Forelimb muscle (tissue), 1 donor: Measurements from ENCODE around the gene SSBP4. TPM values are rescaled to one million over a fixed set of nuclear protein-coding genes. Genes with fewer than 3 reads are reported as not detected.
"Not testable (repeated sequence)": the region's sequence is repeated elsewhere in the genome, so short reads cannot be mapped to it uniquely, and the experiment has no call there.

Experiments used
- DNase-seq: peaks from one replicate; pipeline ENCODE4 v3.0.0-alpha.2; 2013; ENCODE audit warnings: low read depth
- polyA plus RNA-seq: library from polyadenylated mRNA; unstranded; fragments of 120-200 nt; gene quantifications from one replicate; pipeline ENCODE4 v1.2.1, GENCODE V29; 2013; ENCODE audit not compliant: insufficient read length

The SSBP4 gene
- polyA plus RNA-seq, 1 donor = 94.6 TPM

DNA sequence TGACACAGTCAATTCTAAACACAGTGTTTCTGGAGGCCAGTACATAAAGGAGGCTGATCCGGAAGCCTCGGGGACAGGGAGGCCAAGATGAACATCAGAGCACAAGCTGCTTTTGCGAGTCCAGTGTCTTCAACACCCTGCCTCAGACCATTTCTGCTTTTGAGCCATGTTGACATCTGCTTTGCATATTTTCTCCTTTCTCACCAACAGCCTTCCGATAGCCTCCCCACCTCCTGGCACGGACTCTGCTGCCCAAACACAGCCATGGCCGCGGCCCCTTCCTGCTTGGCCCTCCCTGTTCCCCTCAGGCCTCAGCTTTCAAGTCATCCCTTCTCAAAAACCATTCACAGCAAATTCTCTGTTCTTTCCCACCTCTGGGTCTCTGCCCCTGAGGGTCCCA lies 25.4 kb upstream of the SSBP4 start:
- no peak for DNase-seq

DNA sequence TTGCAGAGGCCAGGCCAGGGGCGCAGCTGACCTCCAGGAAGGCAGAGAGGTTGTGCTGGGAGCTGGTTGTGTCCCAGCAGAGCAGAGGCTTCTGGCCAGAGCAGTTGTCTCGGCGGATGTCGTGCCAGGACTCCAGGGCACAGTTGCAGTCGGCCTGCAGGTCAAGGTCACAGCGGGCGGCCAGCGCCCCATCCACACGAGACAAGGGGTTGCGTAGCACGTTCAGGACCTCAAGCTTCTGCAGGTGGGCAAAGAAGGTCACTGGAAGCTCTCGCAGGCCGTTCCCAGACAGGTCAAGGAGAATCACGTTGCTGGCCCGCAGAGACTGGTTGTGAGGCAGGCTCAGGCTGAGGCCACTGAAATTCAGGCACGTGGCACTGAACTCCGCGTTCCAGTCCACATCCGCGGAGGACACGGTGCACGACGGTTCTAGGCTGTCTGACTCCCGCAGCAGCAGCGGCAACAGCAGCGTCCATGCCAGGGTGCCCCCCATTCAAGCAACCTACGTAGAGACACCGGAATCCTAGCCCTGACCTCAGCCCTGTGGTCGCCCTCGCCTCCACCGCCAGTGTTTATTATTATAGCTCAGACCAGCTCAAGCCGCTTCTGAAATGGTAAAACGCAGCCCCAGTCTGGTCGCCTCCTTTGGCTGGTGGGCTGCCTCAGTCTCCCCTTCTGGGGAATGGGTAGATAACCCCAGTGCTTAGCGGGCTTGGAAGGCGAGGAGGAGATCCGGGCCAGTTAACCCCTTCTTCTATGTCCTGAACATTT lies 22.5 kb upstream of the SSBP4 start:
- no peak for DNase-seq

DNA sequence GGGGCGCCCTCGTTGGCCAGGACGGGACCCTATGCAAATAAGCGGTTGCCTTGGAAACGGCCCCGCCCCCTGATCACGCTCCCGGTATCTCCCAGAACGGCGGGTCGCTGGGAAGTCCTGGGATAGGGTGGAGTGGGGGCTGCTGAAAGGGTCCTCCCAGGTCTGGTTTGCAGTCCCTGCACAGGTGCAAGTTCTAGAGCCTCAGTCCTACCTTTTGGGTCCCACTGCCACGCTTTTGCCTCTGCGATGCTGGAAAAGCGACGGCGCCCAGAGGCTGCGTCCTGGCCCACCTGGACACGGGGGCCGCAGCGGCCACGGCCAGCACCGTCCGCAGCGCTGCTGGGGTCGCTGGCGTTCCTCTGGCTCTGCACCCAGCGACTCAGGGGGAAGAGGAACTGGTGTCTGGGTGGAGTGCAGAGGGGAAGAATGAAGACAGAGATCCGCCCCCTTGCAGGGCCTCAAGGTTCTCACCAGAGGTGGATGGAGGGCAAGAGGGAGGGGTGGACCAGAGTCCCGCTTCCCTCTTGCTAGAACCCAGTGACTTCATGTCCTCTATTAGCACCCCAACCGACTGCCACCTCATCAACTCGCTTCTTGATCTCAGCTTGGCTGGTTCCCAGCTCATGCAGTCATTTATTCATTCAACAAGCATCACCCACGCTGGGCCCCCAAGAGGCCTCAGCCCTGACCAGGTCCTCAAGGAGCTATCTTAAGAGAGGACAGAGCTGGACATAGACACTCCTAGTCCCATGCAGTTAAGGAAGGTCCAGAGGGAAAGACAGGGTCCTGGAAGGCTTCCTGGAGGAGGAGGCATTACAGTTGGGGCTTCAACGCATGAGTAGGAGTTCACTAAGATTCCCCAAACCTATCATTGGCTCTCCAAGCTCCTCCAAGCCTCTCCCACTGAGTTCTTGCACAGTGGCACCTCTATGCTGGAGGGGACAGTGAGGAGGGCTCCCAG lies 21.7 kb upstream of the SSBP4 start, which contains the start of gene LRRC25:
TSS of gene LRRC25 (minus strand) at position 381 of the 961 bp plus-strand sequence. CDS start 659 bp downstream, outside the sequence.
- no peak for DNase-seq

DNA sequence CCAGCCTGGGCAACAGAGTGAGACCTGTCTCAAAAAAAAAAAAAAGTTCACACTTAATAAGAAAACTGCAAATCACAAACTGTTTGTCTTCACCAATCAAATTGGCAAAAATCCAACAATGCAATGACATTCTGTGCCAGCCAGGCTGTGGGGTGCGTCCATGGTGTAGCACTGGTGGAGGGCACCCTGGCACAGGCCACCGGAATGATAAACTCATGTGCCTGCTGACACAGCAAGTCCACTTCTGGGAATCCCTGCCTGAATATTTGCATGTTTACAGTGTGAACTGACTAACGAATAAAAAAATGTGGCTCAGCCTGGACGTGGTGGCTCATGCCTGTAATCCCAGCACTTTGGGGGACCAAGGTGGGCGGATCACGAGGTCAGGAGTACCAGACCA lies 20.2 kb upstream of the SSBP4 start:
- no peak for DNase-seq

DNA sequence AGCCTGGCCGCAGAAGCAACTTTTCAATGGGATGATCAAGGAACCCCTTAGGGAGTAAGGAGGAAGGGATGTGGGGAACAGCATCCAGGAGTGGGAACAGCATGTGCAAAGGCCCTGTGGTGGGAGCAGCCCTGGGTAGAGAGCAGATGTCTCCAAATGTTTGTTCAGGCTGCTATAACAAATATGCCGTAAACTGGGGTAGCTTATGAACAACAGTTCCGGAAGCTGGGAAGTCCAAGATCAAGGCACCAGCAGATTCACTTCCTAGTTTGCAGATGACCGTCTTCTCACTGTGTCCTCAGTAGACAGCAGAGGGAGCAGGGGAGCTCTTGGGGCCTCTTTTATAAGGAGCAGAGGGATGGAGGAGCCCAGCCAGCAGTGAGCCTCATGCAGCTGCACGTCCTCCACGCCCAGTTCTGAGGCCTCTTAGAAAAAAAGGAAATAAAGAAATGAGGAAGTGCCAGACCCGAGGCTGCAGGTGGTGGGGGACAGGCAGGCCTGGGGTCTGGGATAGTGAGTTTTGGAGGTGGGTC lies 17.6 kb upstream of the SSBP4 start:
- peak; percentile 76 for DNase-seq

DNA sequence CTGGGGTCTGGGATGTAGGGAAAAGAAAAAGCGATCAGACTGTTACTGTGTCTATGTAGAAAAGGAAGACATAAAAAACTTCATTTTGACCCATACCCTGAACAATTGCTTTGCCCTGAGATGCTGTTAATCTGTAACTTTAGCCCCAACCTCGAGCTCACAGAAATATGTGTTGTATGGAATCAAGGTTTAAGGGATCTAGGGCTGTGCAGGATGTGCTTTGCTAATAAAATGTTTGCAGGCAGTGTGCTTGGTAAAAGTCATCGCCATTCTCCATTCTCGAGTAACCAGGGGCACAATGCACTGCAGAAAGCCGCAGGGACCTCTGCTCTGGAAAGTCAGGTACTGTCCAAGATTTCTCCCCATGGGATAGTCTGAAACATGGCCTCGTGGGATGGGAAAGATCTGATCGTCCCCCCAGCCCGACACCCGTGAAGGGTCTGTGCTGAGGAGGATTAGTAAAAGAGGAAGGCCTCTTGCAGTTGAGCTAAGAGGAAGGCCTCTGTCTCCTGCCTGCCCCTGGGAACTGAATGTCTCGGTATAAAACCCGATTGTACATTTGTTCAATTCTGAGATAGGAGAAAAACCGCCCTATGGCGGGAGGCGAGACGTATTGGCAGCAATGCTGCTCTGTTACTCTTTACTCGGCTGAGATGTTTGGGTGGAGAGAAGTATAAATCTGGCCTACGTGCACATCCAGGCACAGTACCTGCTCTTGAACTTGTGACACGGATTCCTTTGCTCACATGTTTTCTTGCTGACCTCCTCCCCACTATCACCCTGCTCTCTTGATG lies 16.5 kb upstream of the SSBP4 start:
- DNase-seq = not testable (repeated sequence)

DNA sequence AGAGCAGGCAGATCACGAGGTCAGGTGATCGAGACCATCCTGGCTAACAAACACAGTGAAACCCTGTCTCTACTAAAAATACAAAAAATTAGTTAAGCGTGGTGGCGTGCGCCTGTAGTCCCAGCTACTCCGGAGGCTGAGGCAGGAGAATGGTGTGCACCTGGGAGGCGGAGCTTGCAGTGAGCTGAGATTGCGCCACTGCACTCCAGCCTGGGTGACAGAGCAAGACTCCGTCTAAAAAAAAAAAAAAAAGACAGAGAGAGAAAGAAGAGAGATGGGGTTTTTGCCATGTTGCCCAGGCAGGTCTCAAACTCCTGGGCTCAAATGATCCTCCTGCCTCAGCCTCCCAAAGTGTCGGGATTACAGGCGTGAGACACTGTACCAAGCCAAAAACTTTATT lies 13.4 kb upstream of the SSBP4 start:
- not testable (repeated sequence) for DNase-seq

DNA sequence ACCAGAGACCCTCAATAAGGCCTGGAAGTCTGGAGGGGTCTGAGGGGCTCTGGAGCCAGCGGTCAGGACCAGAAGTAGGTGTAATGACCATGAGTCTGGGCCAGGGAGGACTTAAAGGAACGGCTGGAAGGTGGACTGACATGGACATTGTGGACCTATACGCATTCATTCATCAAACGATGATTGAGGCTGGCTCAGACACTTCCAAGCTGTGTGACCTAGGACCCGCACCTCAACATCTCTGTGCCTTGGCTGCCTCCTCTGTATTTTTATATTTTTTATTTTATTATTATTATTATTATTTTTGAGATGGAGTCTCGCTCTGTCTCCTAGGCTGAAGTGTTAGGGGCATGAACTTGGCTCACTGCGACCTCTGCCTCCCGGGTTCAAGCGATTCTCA lies 12.4 kb upstream of the SSBP4 start:
- DNase-seq = no peak

DNA sequence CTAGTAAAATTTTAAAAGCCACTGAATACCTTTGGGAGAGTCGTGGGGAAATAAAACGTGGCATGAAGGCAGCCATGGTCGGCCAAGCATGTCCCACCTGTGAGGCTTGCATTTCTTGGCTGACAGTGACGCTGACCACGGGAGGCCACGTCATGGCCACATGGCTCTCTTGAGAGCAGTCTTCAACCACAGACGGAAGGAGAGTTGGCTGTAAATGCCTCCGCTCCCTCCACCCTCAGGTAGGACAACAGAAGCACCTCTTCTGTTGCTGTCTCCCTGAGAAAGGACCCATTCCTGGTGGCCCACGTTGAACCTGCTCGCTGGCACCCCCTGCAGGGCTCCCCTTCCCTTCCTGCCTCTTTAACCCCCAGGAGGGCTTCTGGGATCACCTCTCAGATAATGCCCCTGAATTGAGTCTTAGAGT lies 11.1 kb upstream of the SSBP4 start:
- DNase-seq = no peak

DNA sequence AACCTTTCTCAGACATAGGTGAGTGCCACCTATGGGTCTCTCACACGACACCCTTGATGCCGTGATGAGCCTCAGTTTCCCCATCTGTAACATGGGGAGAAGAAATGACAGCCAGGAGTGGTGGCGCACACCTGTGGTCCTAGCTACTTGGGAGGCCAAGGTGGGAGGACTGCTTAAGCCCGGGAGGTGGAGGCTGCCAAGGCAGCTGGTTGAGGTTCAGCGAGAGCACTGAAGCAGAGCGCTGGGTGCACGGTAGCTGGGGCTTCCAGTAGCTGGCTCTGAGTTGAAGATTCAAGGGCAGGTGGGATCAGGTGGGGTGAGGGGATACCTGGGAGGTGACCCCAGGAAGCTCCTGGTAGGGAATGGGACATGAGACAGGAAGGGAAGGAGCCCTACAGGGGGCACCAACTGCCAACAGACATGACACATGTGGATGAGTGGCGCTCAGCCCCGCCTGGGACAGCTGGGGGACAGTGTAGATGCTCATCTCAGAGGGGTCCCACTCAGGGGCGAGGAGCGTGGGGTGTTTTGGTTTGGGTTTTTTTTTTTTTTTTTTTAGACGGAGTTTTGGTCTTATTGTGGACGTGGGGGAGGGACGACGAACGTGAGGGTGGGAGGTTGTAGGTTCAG lies 6.5 kb upstream of the SSBP4 start:
- no peak for DNase-seq

DNA sequence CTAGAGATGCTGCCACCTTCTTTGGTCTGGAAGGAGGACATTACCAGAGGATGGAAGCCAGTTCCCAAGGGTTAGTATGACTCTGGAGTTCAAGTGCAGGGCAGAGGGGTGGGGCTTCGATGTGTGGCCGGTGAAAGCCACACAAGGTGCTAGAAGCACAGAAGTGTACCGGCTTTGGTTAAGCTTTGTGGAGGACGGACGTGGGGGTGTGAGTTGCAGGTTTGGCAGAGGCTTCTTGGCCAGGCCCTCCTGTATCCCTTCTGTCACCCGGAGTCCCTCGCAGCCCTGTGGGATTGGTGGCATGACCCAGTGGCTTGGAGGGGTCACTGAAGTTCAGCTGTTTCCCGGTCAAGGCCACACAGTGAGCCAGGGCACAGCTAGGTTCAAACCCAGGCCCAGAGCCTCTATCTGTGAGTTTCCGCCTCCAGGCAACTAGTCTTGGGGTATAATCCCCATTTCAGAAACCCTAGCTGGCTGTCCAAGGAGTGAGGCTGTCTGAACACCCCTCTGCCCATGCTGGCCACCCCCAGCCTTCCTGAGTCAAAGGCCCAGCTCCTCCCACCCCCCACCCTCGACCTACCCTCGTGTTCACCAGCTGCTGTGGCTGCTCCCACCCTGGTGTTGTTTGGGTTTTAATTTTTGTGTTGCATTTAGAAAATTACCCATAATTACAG lies 4.6 kb upstream of the SSBP4 start:
- DNase-seq = no peak

DNA sequence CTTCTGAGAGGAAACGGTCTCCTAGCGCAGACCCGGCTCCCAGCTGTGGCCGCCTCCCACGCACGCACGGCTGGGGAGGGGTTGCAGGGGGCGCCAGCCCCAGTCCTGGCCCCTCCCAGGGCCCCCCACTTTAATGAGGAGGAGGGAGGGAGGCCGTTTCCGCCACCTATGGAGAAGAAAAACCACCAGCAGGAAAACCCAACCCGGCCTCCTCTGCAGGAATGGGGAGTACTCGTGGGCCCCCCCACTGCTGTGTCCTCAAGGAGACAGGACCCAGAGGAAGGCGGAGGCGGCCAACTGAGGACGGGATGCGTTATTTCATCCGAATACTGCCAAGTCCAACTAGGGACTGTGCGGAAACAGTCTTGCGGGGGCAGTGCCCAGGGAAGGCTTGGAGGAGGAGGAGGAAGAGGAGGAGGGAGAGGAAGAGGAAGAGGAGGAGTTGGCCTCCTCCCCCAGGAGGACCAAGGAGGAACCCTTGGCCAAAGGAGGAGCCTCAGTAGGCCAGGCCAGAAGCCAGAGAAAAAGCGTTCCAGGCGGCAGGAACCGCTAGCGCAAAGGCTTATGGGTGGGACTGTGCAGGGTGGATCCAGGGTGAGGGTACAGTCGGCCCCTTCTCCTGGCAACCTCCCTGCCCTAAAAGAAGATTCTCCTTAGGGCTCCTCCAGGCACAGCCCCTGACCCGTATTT lies 3.9 kb upstream of the SSBP4 start:
- no peak for DNase-seq

DNA sequence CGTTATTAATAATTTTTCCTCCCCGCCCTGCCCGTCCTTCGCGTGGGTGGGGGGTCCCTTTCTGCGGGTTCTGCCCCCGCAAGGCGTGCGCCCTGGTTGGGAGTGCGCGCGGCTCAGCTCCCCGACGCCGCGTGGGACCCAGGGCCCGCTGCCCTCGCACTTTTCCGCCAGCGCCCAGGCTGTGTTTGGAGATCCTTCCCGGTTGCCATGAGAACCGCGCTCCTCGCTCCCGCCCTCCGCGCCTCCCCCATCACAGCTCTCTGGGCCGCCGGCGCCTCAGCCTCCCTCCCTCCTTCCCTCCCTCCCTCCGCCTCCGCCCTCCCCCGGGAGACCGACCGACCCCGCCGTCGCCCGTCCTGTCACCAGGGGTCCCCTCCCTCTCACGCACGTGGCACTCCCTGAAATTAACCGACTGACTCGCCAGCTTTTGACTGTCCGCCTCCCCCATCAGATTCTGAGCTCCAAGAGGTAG lies 2.4 kb upstream of the SSBP4 start:
- peak; percentile 80 for DNase-seq

DNA sequence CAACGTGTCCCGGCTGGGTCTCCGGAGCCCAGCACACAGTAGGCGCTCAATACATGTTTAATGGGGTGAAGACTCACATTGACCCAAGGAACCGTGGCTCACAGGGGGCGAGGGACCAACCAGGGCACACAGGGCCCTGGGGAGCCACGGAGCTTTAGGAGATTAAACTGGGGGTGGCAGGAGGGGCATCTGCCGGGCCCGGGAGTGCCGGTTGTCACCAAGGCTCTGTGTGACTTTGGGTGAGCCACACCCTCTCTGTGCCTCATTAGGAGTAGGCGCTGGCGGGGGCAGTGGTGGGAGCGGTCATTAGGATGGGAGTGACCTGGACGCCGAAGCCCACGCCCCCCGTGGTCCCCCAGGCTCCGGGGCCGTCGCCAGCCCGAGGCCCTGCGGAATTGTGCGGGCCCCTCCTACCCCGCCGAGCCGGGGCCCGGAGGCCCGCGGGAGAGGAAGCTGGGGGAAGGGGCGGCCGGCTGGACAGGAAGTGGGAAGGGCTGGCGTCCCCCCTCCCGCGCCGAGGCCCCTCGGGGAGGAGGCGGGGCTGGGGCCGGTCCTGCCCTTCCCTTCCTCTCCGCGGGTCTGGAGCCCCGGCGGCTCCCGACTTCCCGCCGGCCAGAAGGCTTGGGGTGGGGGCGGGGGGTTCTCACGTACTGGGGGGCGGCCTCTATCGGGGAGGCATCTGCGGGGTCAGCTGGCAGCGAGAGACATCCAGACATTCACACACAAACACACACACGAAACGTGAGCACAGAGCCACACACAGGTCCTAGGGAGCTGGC lies 1.8 kb upstream of the SSBP4 start:
- no peak for DNase-seq

DNA sequence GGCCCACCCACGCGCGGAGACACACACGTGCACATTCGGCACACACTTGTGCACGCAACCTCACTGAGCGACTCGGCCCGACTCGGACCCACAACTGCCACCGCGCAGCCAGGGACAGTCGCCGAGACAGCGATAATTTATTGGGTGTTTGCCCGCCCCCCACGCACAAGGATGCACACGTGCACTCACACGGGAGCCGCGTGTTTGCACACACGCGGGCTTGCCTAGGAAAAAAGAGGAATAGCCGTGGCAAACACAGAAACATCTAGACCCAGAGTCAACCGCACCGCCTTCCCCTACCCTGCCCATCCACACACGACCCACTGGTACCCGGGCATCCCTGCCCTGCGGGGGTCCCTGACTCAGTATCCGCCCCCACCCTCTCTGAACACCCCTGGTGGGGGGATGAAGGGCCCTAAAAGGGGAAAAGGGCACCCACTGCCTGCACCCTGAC lies 1.1 kb upstream of the SSBP4 start:
- DNase-seq = no peak

DNA sequence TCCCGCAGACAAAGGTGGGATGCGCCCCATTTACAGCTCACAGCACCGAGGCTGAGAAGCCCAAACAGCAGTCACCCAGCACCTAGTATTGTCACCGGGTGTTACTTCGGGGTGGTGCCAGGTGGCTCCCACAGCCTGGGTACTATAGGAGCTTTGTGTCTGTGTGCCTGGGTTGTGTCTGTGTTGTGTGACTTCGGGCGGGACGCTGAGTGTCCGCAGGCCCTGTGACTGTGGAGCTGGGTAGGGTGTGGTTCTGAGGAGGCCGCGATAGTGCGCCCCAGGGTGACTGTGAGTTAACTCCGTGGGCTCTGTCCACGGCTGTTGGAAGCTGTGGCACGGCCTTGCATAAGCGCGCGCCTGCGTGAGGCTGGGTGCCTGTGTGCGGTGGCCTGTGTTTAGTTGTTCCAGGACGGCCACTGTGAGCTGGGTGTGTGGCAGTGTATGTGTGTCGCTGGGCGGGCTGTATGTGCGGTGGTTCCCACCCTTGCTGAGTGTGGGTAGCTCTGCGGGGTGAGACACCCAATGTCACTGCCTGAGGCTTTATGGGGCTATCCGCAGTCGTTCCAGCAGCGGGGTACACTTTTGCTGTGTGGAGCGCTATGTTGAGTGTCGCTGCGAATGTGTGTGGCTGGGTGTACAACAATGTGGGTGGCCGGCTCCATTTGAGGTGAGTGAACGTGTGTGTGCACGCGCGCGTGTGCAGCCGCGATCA lies 559 bp upstream of the SSBP4 start:
- no peak for DNase-seq

DNA sequence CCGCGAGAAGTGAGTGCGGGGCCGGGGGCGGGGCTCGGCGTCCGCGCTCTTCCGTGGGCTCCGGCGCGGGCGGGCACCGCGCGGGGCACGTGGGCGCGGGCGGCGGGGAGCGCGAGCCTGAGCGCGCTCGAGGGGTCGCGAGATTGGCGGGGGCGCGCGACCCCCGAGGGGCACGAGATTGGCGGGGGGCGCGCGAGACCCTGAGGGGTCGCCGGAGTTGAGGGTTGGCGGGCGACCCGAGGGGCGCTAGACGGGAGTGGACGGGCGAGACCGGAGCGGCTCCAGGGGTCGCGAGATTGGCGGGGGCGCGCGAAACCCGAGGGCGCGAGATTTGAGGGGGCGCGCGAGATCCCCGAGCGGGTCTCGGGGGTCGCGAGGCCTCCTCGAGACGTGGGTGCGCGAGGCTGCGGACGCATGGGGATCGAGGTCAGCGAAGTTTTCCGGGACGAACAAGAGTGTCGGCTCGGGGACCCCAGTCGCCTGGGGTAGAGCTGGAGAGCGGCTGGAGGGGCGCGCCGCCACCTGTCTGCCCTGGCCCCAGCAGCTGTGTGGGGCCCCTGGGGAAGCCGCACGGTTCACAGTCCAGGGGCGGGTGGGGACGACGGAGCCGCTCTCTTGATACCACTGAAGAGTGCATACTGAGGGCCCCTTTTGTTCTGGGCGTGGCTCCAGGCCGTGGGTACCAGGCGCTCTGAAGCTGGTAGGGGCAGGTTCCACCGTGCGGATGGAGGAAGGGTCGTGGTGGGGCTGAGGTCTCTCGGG lies 682 bp downstream of the SSBP4 start:
- no peak for DNase-seq
